Ectodermal cell (in vitro differentiated cells): Measurements from ENCODE around the gene CCDC86.

ENCODE experiments used
- H3K27ac ChIP-seq: 2 replicates; pipeline ENCODE4 v1.7.0; 2013; ENCODE audit warnings: mild to moderate bottlenecking, low read depth, low read length; ENCODE audit not compliant: insufficient read depth, poor library complexity, severe bottlenecking
- H3K27me3 ChIP-seq: 2 replicates; pipeline ENCODE4 v1.7.0; 2013; ENCODE audit warnings: mild to moderate bottlenecking, low read length; ENCODE audit not compliant: insufficient read depth, control insufficient read depth, poor library complexity, severe bottlenecking
- H3K36me3 ChIP-seq: one replicate; pipeline ENCODE4 v1.7.0; 2013; ENCODE audit warnings: low read length; ENCODE audit not compliant: control insufficient read depth, insufficient read depth
- H3K4me1 ChIP-seq: one replicate; pipeline ENCODE4 v1.7.0; 2013; ENCODE audit warnings: low read length; ENCODE audit not compliant: control insufficient read depth, insufficient read depth
- H3K4me3 ChIP-seq: 2 replicates; pipeline ENCODE4 v1.7.0; 2013; ENCODE audit warnings: low read depth, low read length, control low read depth; ENCODE audit not compliant: insufficient read depth
- H3K9me3 ChIP-seq: 2 replicates; pipeline ENCODE4 v1.7.0; 2013; ENCODE audit warnings: mild to moderate bottlenecking, low read length, moderate library complexity; ENCODE audit not compliant: control insufficient read depth
- WGBS, 2 experiments: methylation state at CpG; one replicate each; pipeline ENCODE4 v1.1.7; 2013; ENCODE audit warnings: missing lambda C conversion rate in 2 of 2; 5-methylcytosine and 5-hydroxymethylcytosine counted together

CCDC86 gene

GRCh38 chr11:60899046-60899936, 57.4 kb downstream of the CCDC86 start:
- H3K4me1 ChIP-seq = no peaks in the 10 kb centered on the region
- no peaks in the 10 kb centered on the region for H3K9me3 ChIP-seq
- H3K27me3 ChIP-seq = no peaks in the 10 kb centered on the region
- 64 to 67% methylated on average over 10 to 12 of the region's 12 CpGs for WGBS, 2 experiments
- no peak overlapping the region for H3K27ac ChIP-seq
- peaks cover 51% of the 10 kb centered on the region for H3K36me3 ChIP-seq
- no peak overlapping the region for H3K4me3 ChIP-seq

- no peaks in the 10 kb centered on the region for H3K27me3 ChIP-seq
- H3K36me3 ChIP-seq = peaks cover 51% of the 10 kb centered on the region
- no peaks in the 10 kb centered on the region for H3K9me3 ChIP-seq
- peaks cover 1% of the 10 kb centered on the region for H3K4me1 ChIP-seq
- no peak overlapping the region for H3K4me3 ChIP-seq
- H3K27ac ChIP-seq = no peak overlapping the region
- WGBS, 2 experiments = 80 to 81% methylated on average over 3 to 4 of the region's 4 CpGs
Measured at GRCh38 chr11:60899977-60900376, 58.1 kb downstream of the CCDC86 start.
